DND-41 (cell line): ENCODE measurements around the gene UBXN1.

Experiments used
- EZH2 ChIP-seq: IDR thresholded peaks from 3 replicates; pipeline ENCODE4 v1.6.1; 2012; ENCODE audit warnings: borderline replicate concordance, low read depth, mild to moderate bottlenecking, moderate library complexity, low read length, inconsistent platforms; ENCODE audit not compliant: severe bottlenecking
- TF ChIP-seq, protein P1 (sequence below): IDR thresholded peaks from 2 replicates; pipeline ENCODE4 v1.5.1; 2012; ENCODE audit warnings: borderline replicate concordance, low read length, moderate library complexity, mild to moderate bottlenecking; ENCODE audit not compliant: poor library complexity, severe bottlenecking; ENCODE audit errors: extremely low read depth

GRCh38 chr11:62664405-62665074 is 14.3 kb downstream of the UBXN1 start:
- TF ChIP-seq, protein P1, sequence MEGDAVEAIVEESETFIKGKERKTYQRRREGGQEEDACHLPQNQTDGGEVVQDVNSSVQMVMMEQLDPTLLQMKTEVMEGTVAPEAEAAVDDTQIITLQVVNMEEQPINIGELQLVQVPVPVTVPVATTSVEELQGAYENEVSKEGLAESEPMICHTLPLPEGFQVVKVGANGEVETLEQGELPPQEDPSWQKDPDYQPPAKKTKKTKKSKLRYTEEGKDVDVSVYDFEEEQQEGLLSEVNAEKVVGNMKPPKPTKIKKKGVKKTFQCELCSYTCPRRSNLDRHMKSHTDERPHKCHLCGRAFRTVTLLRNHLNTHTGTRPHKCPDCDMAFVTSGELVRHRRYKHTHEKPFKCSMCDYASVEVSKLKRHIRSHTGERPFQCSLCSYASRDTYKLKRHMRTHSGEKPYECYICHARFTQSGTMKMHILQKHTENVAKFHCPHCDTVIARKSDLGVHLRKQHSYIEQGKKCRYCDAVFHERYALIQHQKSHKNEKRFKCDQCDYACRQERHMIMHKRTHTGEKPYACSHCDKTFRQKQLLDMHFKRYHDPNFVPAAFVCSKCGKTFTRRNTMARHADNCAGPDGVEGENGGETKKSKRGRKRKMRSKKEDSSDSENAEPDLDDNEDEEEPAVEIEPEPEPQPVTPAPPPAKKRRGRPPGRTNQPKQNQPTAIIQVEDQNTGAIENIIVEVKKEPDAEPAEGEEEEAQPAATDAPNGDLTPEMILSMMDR, result no peak
- TF ChIP-seq EZH2, result no peak
